HEK293T (cell line): ENCODE measurements around the gene NAV2.

Source experiments
- BHLHE40 ChIP-seq: fragments of 450-650 bp; IDR thresholded peaks from 2 replicates; pipeline ENCODE4 v1.6.1; 2016; ENCODE audit warnings: mild to moderate bottlenecking, moderate library complexity, borderline replicate concordance
- FOXM1 ChIP-seq: fragments of 450-650 bp; IDR thresholded peaks from 2 replicates; pipeline ENCODE4 v1.6.1; 2017; ENCODE audit warnings: mild to moderate bottlenecking, borderline replicate concordance
- PKNOX1 ChIP-seq: fragments of 450-650 bp; IDR thresholded peaks from 2 replicates; pipeline ENCODE4 v1.6.1; 2016
- SP1 ChIP-seq: fragments of 450-650 bp; IDR thresholded peaks from 2 replicates; pipeline ENCODE4 v1.6.1; 2017

- no peak for TF ChIP-seq PKNOX1
- TF ChIP-seq FOXM1 = no peak
- TF ChIP-seq BHLHE40 = no peak
- TF ChIP-seq SP1 = no peak
Measured at GRCh38 chr11:20090654-20091374, 378.2 kb downstream of the NAV2 start.
